Stimulated activated CD8-positive, alpha-beta memory T cell treated with anti-CD3 and anti-CD28 coated beads, Interleukin-7, amount 100 ng/mL, for 24 hours (primary cell): ENCODE results near the gene ASCL3.
"Not testable (repeated sequence)": the region's sequence is repeated elsewhere in the genome, so short reads cannot be mapped to it uniquely, and the experiment has no call there.

Source experiments
- DNase-seq: peaks from one replicate; pipeline ENCODE4 v3.0.0-alpha.2; 2020; ENCODE audit warnings: low read depth

The ASCL3 gene

GRCh38 chr11:8942518-8943066 is at the start of gene ASCL3:
ASCL3 (minus strand) TSS chr11:8943016; CDS start chr11:8938161, 4,855 bp downstream.
- DNase-seq = no peak

GRCh38 chr11:8989453-8989852 is 46.6 kb upstream of the ASCL3 start:
- no peak for DNase-seq

- no peak for DNase-seq
Observed at GRCh38 chr11:8988329-8989234, 45.8 kb upstream of the ASCL3 start.

GRCh38 chr11:8987446-8987845 is 44.6 kb upstream of the ASCL3 start:
- no peak for DNase-seq

- DNase-seq = not testable (repeated sequence)
Observed at GRCh38 chr11:8986772-8987171, 44.0 kb upstream of the ASCL3 start.

- no peak for DNase-seq
Observed at GRCh38 chr11:8985462-8985861, 42.6 kb upstream of the ASCL3 start.

GRCh38 chr11:8983552-8983951 is 40.7 kb upstream of the ASCL3 start:
- no peak for DNase-seq

GRCh38 chr11:8980485-8980884 is 37.7 kb upstream of the ASCL3 start:
- no peak for DNase-seq

- DNase-seq = not testable (repeated sequence)
Observed at GRCh38 chr11:8979365-8979764, 36.5 kb upstream of the ASCL3 start.

- no peak for DNase-seq
Observed at GRCh38 chr11:8973121-8973520, 30.3 kb upstream of the ASCL3 start.

- DNase-seq = no peak
Observed at GRCh38 chr11:8971924-8972316, 29.1 kb upstream of the ASCL3 start.

- DNase-seq = no peak
Observed at GRCh38 chr11:8971196-8971923, 28.5 kb upstream of the ASCL3 start.

GRCh38 chr11:8967184-8967583 is 24.4 kb upstream of the ASCL3 start:
- DNase-seq = no peak

GRCh38 chr11:8964324-8965320 is 21.8 kb upstream of the ASCL3 start, which contains the start of gene TMEM9B:
TMEM9B (minus strand) TSS chr11:8964442; CDS start chr11:8964313, 129 bp downstream.
- DNase-seq = peak; percentile 63

- DNase-seq = peak; percentile 50
Observed at GRCh38 chr11:8963569-8964323, 20.9 kb upstream of the ASCL3 start.

- no peak for DNase-seq
Observed at GRCh38 chr11:8962841-8963240, 20.0 kb upstream of the ASCL3 start.

GRCh38 chr11:8961401-8961800 is 18.6 kb upstream of the ASCL3 start:
- no peak for DNase-seq

- no peak for DNase-seq
Observed at GRCh38 chr11:8959546-8960166, 16.8 kb upstream of the ASCL3 start.

GRCh38 chr11:8956860-8957259 is 14.0 kb upstream of the ASCL3 start:
- no peak for DNase-seq

GRCh38 chr11:8948886-8949285 is 6.1 kb upstream of the ASCL3 start:
- no peak for DNase-seq
